Fibroblast of lung (primary cell): ENCODE data around the gene CCN5. TPM values are rescaled to one million over a fixed set of nuclear protein-coding genes. Genes with fewer than 3 reads are reported as not detected.
"Not testable (repeated sequence)": the region's sequence is repeated elsewhere in the genome, so short reads cannot be mapped to it uniquely, and the experiment has no call there.

Experiments used
- DNase-seq, 2 donors: peaks; one replicate each; pipeline versions ENCODE4 v3.0.0 to v3.0.0-alpha.2; 2010; ENCODE audit warnings: low read depth in 2 of 2
- H2AFZ ChIP-seq: 2 replicates; pipeline ENCODE4 v1.5.1; 2012; ENCODE audit warnings: low read length, control low read depth, inconsistent platforms
- H3K27ac ChIP-seq: 2 replicates; pipeline ENCODE4 v1.5.1; 2011; ENCODE audit warnings: low read length, control low read depth; ENCODE audit not compliant: insufficient read depth
- H3K27me3 ChIP-seq: 2 replicates; pipeline ENCODE4 v1.5.1; 2011; ENCODE audit warnings: mild to moderate bottlenecking, low read length; ENCODE audit not compliant: control insufficient read depth, insufficient read depth
- H3K36me3 ChIP-seq: 2 replicates; pipeline ENCODE4 v1.5.1; 2011; ENCODE audit warnings: low read length; ENCODE audit not compliant: control insufficient read depth, insufficient read depth
- H3K4me1 ChIP-seq: 2 replicates; pipeline ENCODE4 v1.5.1; 2011; ENCODE audit warnings: low read length; ENCODE audit not compliant: control insufficient read depth, insufficient read depth; ENCODE audit errors: extremely low read depth
- H3K4me2 ChIP-seq: 2 replicates; pipeline ENCODE4 v1.5.1; 2011; ENCODE audit warnings: low read length, control low read depth; ENCODE audit not compliant: insufficient read depth; ENCODE audit errors: extremely low read depth
- H3K4me3 ChIP-seq, 4 experiments: fragments of 200-600 bp in 1 of 4; sonication (generic) in 1 of 4; replicated peaks in 1 of 4; 2 replicates each; pipeline ENCODE4 v1.5.1; 2011 to 2016; ENCODE audit warnings: low read length in 4 of 4, low read depth in 3 of 4, mild to moderate bottlenecking in 3 of 4, control low read depth in 2 of 4, inconsistent platforms in 1 of 4, mixed read lengths in 1 of 4; ENCODE audit not compliant: insufficient read depth in 1 of 4; ENCODE audit errors: control extremely low read depth in 1 of 4
- H3K79me2 ChIP-seq: 2 replicates; pipeline ENCODE4 v1.5.1; 2012; ENCODE audit warnings: mild to moderate bottlenecking, low read length, inconsistent platforms; ENCODE audit not compliant: control insufficient read depth, insufficient read depth
- H3K9ac ChIP-seq: 2 replicates; pipeline ENCODE4 v1.5.1; 2011; ENCODE audit warnings: mild to moderate bottlenecking, low read length, control low read depth; ENCODE audit not compliant: insufficient read depth
- H3K9me3 ChIP-seq: 2 replicates; pipeline ENCODE4 v1.5.1; 2012; ENCODE audit warnings: low read depth, low read length; ENCODE audit not compliant: control insufficient read depth, insufficient read depth
- H4K20me1 ChIP-seq: 2 replicates; pipeline ENCODE4 v1.5.1; 2011; ENCODE audit warnings: low read length; ENCODE audit not compliant: control insufficient read depth, insufficient read depth; ENCODE audit errors: extremely low read depth
- EZH2 ChIP-seq: IDR thresholded peaks from 2 replicates; pipeline ENCODE4 v1.5.1; 2012; ENCODE audit warnings: low read length, control low read depth, mild to moderate bottlenecking; ENCODE audit errors: missing control alignments
- polyA plus RNA-seq, 2 donors: library from polyadenylated mRNA; depleted of rRNA in 1 of 2; stranded (reverse) in 1 of 2; unstranded in 1 of 2; fragments of >200 nt; gene quantifications; 2 replicates each; pipeline ENCODE4 v1.2.1, GENCODE V29; 2011 to 2012; ENCODE audit warnings: missing spikeins in 1 of 2
- total RNA-seq: library from RNA; depleted of rRNA; stranded (reverse); fragments of >200 nt; gene quantifications from 2 replicates; pipeline ENCODE4 v1.2.1, GENCODE V29; 2014
- TF ChIP-seq, protein P1 (sequence below), 2 donors: IDR thresholded peaks in 1 of 2; conservative IDR thresholded peaks in 1 of 2; 1 replicate in 1 of 2; 2 replicates in 1 of 2; pipeline ENCODE4 v1.5.1; 2011 to 2012; ENCODE audit warnings: low read length in 2 of 2, control low read depth in 1 of 2, inconsistent platforms in 1 of 2, low read depth in 1 of 2, mild to moderate bottlenecking in 1 of 2

Gene CCN5
- total and polyA plus RNA-seq, 2 donors (not counting 1 experiment from before 2014, with no cell fraction given) = 31.4 to 122 TPM

- Histone ChIP-seq H3K27me3 (peaks cover 2% of the 10 kb centered on the region), H3K36me3 (no peaks in the 10 kb centered on the region), H3K4me3 (no peak overlapping the region), H3K4me2 (no peak overlapping the region), H3K9ac (peak overlapping the region; percentile 22), H3K4me1 (peaks cover 31% of the 10 kb centered on the region), H3K27ac (peak overlapping the region; percentile 58), H4K20me1 (no peaks in the 10 kb centered on the region), H2AFZ (no peak overlapping the region), H3K9me3 (no peaks in the 10 kb centered on the region), H3K79me2 (no peaks in the 10 kb centered on the region)
- no peak for TF ChIP-seq EZH2
- TF ChIP-seq, protein P1, sequence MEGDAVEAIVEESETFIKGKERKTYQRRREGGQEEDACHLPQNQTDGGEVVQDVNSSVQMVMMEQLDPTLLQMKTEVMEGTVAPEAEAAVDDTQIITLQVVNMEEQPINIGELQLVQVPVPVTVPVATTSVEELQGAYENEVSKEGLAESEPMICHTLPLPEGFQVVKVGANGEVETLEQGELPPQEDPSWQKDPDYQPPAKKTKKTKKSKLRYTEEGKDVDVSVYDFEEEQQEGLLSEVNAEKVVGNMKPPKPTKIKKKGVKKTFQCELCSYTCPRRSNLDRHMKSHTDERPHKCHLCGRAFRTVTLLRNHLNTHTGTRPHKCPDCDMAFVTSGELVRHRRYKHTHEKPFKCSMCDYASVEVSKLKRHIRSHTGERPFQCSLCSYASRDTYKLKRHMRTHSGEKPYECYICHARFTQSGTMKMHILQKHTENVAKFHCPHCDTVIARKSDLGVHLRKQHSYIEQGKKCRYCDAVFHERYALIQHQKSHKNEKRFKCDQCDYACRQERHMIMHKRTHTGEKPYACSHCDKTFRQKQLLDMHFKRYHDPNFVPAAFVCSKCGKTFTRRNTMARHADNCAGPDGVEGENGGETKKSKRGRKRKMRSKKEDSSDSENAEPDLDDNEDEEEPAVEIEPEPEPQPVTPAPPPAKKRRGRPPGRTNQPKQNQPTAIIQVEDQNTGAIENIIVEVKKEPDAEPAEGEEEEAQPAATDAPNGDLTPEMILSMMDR (conservative IDR thresholded peaks at IDR 0.05 in 1 of 2, IDR thresholded peaks at IDR 0.05 in 1 of 2; ENCODE audit: low read depth in 1 of 2, low read length in 2 of 2) = no peak
- no peak for DNase-seq
These were observed 18.9 kb upstream of the CCN5 start for GRCh38 chr20:44696315-44696714.

GRCh38 chr20:44697041-44697440, 18.1 kb upstream of the CCN5 start:
- not testable (repeated sequence) for H3K9ac ChIP-seq, H2AFZ ChIP-seq, DNase-seq, H4K20me1 ChIP-seq, H3K27me3 ChIP-seq, H3K4me3 ChIP-seq, H3K79me2 ChIP-seq, H3K9me3 ChIP-seq, H3K4me2 ChIP-seq, H3K36me3 ChIP-seq
- H3K27ac ChIP-seq = peak overlapping the region; percentile 58
- peaks cover 37% of the 10 kb centered on the region for H3K4me1 ChIP-seq

- DNase-seq = no peak
- no peak overlapping the region for H2AFZ ChIP-seq
- no peak overlapping the region for H3K9ac ChIP-seq
- no peaks in the 10 kb centered on the region for H3K9me3 ChIP-seq
- TF ChIP-seq, protein P1 (conservative IDR thresholded peaks at IDR 0.05 in 1 of 2, IDR thresholded peaks at IDR 0.05 in 1 of 2; ENCODE audit: low read depth in 1 of 2, low read length in 2 of 2) = no peak
- no peak for TF ChIP-seq EZH2
- no peaks in the 10 kb centered on the region for H3K36me3 ChIP-seq
- H3K79me2 ChIP-seq = no peaks in the 10 kb centered on the region
- H3K27ac ChIP-seq = no peak overlapping the region
- peaks cover 38% of the 10 kb centered on the region for H3K4me1 ChIP-seq
- H3K27me3 ChIP-seq = peaks cover 2% of the 10 kb centered on the region
- H3K4me2 ChIP-seq = no peak overlapping the region
- H3K4me3 ChIP-seq = no peak overlapping the region
- no peaks in the 10 kb centered on the region for H4K20me1 ChIP-seq
These were observed 16.8 kb upstream of the CCN5 start for GRCh38 chr20:44698351-44698750.
